ENCODE results near the gene PRSS33.

Gene PRSS33, protein sequence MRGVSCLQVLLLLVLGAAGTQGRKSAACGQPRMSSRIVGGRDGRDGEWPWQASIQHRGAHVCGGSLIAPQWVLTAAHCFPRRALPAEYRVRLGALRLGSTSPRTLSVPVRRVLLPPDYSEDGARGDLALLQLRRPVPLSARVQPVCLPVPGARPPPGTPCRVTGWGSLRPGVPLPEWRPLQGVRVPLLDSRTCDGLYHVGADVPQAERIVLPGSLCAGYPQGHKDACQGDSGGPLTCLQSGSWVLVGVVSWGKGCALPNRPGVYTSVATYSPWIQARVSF

GRCh38 chr16:2787406-2787805 lies at the start of gene PRSS33:
Gene PRSS33, minus strand, starts transcription at chr16:2787560. Its CDS starts 1,013 bp downstream, at chr16:2786547.
- no peak for TF ChIP-seq CTCF (IDR thresholded peaks at IDR 0.05; ENCODE audit: borderline replicate concordance, insufficient read depth, low read depth, low read length)
- H3K4me3 ChIP-seq (ENCODE audit: low read depth, low read length), result no peak within 1 kb of the TSS

DNA sequence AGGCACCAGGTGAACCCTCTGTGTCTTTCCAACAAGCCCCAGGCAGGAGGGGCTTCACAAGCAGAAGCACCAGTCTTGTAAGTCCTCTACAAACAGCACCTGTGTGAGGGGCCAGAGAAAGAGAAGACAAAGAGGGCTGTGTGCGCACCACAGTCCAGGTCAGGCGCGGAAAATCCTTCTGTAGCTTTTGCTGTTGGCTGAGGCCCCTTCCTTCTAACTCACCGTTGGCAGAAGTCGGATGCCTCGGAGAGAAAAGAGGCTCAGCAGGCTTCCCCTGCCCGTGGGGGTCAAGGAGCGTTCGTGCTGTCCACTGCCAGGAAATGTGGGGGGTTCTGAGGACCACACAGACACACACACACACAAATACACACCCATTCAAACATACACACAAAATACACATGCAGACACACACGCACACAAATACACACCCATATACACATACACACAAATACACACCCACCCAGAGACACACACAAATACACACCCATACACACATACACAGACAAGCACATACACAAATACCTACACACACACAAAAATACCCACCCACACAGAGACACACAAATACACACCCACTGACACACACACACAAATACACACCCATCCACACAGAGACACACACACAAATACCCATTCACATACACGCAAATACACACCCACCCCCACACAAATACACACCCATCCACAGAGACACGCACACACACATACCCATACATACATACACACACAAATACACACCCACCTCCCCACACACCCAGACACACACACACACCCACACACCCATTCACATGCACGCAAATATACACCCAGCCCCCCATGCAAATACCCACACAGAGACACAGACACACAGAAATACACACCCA lies 49.5 kb upstream of the PRSS33 start:
- no peak overlapping the region for H3K4me3 ChIP-seq (ENCODE audit: low read depth, low read length)

DNA sequence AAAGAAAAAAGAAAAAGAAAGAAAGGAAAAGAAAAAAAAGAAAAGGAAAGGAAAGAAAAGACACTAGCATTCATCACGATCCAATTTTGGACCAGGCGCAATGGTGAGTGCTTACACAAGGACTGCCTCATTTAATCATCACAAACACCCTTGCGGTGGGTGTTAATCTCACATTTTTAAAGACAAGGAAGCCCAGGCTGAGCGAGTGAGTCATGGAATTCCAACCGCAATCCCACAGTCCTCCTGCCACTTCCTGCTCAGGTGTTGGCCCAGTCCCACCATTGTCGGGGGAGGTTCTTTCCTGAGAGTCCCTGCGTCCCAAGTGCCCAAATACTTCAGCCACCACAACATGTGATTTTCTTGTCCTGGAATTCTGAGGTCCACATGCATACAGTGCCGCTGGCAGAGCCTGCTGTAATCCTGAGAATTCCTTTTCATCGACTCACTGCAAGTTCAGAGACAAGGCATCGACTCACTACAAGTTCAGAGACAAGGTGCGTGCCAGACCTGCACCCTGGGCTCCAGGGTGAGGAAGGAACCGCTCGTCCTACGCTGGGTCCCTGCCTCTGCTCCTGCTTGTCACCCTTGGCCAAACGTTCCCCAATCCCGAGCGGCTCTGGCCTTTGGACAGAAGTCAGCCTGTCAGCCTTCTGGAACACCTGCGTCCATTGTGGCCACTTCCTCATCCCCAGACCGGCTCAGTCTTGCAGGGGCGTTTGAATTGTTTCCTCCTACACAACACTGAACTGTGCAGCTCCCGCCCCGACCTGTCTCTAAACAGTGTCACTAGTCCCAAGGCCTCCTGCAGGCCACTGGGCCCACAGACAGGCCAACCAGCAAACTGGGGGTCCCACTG lies 48.5 kb upstream of the PRSS33 start:
- no peak overlapping the region for H3K4me3 ChIP-seq (ENCODE audit: low read depth, low read length)
- no peak for TF ChIP-seq CTCF (IDR thresholded peaks at IDR 0.05; ENCODE audit: borderline replicate concordance, insufficient read depth, low read depth, low read length)

More for the DNA sequence above, 49.5 kb upstream of the PRSS33 start:
- no peak for TF ChIP-seq CTCF (IDR thresholded peaks at IDR 0.05; ENCODE audit: borderline replicate concordance, insufficient read depth, low read depth, low read length)

DNA sequence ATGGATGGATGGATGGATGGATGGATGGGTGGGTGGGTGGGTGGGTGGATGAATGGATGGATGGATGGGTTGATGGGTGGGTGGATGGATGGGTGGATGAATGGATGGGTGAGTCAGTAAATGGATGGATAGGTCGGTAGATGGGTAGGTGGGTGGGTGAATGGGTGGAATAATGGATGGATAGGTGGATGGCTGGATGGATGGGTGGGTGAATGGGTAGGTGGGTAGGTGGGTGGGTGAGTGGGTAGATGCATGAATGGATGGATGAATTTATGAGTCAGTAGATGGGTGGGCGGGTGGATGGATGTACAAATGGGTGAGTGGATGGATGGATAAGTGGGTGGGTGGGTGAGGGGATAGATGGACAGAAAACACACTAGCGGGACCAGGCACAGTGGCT lies 47.6 kb upstream of the PRSS33 start:
- TF ChIP-seq CTCF (IDR thresholded peaks at IDR 0.05; ENCODE audit: borderline replicate concordance, insufficient read depth, low read depth, low read length), result no peak
- no peak overlapping the region for H3K4me3 ChIP-seq (ENCODE audit: low read depth, low read length)

DNA sequence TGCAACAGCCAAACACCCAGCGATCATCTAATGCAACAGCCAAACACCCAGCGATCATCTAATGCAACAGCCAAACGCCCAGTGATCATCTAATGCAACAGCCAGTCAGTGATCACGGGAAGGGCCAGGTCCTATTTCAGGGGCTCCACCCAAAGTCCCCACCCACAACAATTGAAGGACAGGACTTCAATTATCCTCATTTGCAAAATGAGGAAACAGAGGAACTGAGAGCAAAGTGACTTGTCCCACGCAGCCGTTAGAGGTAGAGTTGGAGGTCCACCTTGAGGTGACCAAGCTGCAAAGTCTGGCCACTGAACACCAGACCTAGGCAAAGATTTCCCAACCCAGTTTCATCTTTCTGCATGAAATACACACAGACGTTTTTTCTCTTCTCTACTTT lies 46.4 kb upstream of the PRSS33 start:
- no peak for TF ChIP-seq CTCF (IDR thresholded peaks at IDR 0.05; ENCODE audit: borderline replicate concordance, insufficient read depth, low read depth, low read length)
- H3K4me3 ChIP-seq (ENCODE audit: low read depth, low read length), result no peak overlapping the region

DNA sequence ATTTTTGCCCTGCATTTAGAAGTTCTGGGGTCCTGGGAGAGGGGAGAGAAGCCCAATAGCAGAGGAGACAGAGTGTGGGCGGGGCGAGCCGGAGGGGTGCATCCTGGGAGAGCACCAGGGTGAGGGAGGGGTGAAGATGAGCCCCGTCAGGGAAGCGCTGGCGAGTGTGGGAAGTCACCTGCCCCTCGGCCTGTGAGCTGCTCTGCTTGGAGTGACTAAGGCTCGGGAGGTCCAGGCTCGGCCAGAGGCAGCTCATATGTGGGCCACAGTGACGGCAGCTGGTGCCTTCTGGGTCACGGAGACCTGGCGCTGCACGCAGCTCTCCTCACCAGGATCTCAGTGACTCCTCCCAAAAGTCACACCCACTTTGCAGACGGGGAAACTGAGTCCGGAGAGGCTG lies 43.8 kb upstream of the PRSS33 start:
- no peak for TF ChIP-seq CTCF (IDR thresholded peaks at IDR 0.05; ENCODE audit: borderline replicate concordance, insufficient read depth, low read depth, low read length)
- no peak overlapping the region for H3K4me3 ChIP-seq (ENCODE audit: low read depth, low read length)

Measured in GM12875 (cell line).